Fibroblast of the conjunctiva (primary cell): Measurements from ENCODE around the gene SNX14.

Experiments used
- DNase-seq: peaks from one replicate; pipeline ENCODE4 v3.0.0-alpha.2; 2010; ENCODE audit warnings: low read depth

SNX14 gene

GRCh38 chr6:85496856-85497255 lies 96.8 kb downstream of the SNX14 start:
- no peak for DNase-seq

DNA sequence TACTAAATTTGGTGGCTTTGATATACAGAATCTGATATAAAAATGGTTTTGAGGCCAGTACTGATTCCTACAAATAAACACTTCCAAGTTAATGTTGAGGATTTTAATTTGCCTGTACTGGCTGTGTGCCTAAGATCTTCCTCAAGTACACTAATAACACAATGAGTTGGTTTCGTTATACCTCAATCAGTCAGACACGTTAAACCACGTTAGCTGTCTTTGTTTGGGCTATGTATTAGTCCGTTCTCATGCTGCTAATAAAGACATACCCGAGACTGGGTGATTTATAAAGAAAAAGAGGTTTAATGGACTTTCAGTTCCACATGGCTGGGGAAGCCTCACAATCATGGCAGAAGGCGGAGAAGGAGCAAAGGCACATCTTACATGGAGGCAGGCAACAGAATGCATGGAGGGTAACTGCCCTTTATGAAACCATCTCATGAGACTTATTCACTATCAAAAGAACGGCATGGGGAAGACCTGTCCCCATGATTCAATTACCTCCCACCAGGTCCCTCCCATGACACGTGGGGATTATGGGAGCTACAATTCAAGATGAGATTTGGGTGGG lies 97.6 kb downstream of the SNX14 start:
- DNase-seq, result no peak

- no peak for DNase-seq
Observed at GRCh38 chr6:85494547-85495536, 98.8 kb downstream of the SNX14 start.

GRCh38 chr6:85493389-85493788 lies 100.3 kb downstream of the SNX14 start:
- no peak for DNase-seq

DNA sequence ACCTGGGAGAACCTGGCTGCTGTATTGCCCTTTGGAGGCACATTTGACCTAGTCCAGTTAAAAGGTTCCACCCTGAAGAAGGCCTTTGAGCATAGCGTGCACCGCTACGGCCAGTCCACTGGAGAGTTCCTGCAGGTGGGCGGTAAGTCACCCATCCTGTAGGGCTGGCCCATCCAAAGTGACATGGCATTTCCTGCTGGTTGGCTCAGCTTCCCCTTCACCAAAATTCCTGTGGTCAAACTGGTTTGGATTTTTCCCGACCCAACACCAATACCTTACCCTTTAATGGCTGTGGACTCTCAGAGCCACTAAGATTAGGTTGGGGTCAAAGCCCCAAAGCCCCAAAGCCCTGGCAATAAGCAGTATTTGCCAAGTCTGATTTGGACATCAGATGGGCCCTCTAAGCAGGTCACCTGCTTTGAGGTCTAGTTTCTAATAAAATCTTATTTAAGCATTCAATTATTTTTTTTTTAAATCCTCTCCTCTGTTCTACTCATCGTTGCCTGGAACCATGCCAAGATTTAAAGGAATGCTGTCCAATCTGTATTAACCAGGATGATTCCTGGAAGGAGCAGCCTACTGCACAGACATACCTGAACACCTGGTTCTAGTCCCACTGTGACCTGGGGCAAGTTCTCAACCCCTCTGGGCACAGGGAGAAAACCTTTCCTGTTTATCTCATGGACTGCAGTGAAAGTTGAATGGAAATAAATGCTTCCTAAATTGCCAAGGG lies 103.0 kb downstream of the SNX14 start:
- DNase-seq, result no peak

- no peak for DNase-seq
Observed at GRCh38 chr6:85484948-85485347, 108.7 kb downstream of the SNX14 start.

DNA sequence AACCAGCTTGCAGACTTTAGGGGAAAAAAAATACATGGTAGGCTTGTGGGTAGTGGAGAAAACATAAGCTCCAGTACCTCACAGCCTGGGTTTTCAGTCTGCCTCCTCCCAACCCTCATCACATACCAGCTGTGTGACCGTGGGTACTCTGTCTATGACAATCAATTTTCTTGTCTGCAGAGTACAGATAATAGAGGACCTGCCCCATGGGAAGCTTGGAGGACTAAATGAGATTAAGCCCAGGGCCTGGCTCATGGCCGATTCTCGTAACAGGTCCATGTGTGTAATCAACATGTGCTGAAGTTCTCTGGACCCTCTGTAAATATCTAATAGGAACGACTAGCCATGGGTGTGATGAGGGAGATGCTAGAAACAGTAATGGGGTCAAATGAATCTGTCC lies 109.8 kb downstream of the SNX14 start:
- no peak for DNase-seq

DNA sequence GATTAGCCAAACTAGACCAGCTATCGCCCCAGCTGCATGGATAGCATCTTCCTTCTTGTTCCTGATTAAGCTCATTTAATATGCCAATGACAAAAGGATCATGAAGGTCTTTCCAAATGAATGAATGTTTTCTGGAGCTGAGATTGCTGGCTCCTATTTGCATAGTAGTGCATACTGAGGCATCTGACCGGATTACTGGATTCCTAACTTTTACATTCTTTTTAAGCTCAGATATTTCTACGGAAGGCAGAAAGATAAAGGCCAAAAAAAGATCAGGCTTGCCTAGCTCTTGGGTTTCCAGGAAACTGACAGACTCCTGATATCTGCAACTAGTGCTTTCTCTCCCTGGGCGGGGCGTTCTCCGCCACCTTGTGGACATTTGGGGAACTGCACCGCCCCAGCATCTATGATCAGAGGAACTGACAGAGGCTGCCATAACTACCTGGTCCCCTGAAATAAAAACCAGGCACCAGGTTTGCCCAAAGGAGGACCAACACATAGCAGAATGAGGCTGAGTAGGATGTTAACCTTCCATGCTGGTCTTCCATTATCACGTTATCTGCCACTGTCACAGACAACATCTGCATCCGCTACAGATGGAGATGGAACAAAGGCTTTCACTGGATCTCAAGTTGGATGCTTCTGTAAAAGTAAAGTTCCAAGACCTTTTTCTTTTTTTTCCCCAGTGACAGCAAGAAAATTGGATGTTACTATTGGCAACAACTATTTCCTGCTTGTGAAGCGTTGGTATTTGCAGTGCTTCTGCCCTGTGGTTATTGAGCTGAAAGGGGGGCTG lies 110.6 kb downstream of the SNX14 start:
- peak; percentile 49 for DNase-seq

DNA sequence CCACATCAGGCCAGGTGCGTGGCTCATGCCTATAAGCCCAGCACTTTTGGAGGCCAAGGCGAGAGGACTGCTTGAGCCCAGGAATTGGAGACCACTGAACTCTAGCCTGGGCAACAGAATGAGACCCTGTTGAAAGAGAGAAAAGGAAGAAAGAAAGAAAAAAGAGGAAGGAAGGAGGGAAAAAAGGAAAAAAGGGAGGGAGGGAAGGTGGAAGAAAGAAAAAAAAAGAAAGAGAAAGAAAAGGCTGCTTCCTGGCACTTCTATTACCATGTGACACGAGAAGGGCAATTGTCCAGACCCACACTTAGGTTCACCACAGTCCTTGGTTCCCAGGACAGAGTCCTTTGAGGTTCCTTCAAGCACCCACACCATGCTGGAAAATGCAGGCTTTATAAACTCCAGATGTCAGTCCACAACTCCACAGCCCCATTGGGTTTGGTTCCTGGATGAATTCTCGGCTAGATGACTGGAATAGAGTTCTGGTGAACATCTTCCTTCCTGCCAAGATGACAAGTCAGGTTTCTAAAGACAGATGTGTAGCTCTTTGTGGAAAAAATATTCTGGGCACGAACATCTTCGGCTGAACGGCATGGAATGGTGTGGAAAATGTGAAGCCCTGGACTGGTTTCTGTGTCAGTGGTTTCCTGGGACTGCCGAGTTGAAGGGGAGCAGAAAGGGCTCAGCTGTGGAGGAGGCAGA lies 111.3 kb downstream of the SNX14 start:
- DNase-seq, result no peak

DNA sequence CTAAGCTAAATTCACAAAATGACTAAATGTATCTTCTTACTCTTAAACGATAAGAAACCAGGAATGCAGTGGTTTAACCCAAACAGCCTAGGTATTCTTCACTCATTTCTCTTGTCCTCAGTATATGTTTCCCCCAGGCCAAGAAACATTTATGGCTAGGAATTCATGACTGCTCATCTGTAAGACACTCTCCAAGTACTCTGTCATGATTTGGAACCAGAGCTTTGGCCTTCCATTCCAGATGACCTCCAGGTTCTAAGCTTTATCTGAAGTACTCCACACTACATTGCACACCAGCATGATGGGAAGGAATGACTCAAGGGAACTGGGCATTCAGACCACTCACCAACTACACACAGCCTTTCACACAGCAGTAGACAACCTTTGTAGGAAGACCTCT lies 114.5 kb downstream of the SNX14 start:
- no peak for DNase-seq

DNA sequence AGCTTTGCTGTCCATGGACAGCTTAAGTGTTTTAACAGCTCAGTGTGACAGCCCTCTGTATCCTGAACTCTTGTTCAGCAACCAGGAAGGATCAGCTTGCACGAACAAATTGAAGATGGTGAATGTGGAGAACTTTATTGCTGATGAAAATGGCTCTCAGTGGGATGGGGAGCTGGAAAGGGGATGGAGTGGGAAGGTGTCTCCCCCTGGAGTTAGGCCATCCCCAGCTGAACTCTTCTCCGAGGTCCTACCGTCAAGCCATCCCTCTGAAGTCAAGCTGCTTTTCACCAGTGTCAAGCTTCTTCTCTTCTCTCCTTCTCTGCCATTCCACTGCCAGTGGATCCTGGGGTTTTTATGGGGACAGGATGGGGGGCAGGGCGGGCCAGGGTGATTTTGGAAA lies 117.1 kb downstream of the SNX14 start:
- no peak for DNase-seq

- DNase-seq, result no peak
Observed at GRCh38 chr6:85473748-85474147, 119.9 kb downstream of the SNX14 start.

GRCh38 chr6:85472744-85473143 lies 120.9 kb downstream of the SNX14 start:
- DNase-seq, result no peak

- DNase-seq, result no peak
Observed at GRCh38 chr6:85470023-85470410, 123.6 kb downstream of the SNX14 start.

DNA sequence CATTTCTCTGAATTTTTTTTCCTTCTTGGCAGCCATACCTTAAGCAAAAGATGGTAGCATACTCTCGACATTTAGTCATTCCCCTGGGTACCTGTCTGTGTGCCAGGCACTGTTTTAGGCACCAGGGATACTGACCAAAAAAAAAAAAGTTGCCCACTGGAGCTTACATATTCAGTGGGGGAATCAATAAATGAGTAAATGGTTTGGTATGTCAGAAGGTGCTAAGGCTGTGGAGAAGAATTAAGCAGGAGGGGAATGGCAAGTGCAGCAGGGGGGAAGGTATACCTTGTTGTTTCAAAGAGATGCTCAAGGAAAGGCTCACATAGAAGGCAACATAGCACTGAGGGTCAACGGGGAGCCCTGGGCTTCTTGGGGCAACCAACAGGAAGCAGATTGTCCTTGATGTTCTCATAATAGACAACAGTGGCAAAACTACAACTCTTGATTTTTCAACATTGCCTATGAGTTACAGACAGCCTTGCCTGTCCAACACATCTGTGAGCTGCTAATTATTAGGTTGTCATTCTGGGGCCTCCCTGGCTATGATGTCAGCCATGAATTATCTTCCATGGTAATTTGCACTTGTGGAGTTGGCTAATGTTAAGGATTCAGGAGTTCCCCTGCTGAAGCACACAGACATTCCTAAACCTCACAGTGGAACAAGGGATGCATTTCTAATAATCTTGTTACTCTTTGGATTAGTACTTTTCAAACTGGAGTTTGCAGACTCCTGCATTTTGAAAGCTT lies 124.2 kb downstream of the SNX14 start:
- DNase-seq, result no peak

DNA sequence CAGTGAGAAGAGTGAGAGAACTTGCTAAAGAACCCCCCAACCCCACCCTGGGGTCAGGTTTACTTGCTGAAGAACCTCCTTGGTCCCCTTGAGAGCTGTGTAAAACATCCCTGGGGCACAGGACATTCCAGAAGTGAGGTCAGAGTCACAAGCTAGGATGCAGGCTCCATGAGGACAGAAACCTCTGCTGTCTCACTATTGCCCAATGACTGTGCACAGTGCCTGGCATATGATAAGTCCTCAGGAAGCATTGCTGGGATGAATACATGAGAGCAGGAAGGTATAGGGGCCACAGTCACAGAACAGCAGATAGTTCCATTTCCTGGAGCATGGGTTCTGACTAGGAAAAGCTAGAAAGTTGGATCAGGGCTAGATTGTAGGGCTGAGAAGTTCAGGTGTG lies 125.3 kb downstream of the SNX14 start:
- DNase-seq, result no peak

DNA sequence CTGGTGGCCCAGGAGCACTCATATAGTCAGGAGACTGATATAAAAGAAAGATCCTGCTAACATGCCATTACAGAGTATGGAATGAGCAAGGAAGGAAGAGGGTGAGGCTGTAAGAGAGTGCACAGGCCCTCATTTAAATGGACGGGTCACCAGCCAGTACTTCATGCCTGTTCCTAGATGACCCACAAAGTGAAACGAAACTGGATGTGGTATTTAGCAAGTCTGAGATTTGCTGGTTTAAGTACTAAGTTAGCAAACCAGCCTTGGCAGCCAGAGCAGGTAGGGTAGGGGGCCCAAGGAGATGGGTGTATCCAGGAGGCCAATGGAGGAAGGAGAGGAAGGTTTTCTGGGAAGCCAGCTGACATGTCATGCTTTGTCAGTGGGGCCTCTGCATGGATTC lies 127.9 kb downstream of the SNX14 start:
- no peak for DNase-seq

- DNase-seq, result no peak
Observed at GRCh38 chr6:85464722-85465150, 128.9 kb downstream of the SNX14 start.

DNA sequence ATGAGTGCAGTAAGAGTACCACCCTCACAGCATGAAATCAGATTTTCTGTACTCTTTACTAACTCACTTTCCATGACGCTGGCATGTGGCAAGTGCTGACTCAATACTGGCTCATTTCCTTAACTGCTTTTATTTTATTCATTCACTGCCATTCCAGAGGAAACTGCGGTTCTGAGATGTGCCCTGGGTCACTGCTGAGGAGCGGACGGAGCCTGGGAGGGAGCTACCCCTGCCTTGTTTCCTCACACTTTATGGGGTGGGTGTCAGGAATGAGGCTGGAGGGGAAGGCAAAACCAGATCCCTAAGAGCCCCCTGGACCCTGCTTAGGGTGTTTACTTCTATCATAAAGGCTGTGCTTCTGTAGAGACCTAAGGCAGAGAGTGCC lies 129.4 kb downstream of the SNX14 start:
- peak; percentile 90 for DNase-seq

- DNase-seq, result no peak
Observed at GRCh38 chr6:85463621-85464259, 129.9 kb downstream of the SNX14 start.
